ENCODE measurements around the gene PKD1.
"Not testable (repeated sequence)": the region's sequence is repeated elsewhere in the genome, so short reads cannot be mapped to it uniquely, and the experiment has no call there.

GRCh38 chr16:2126161-2126743, 9.4 kb downstream of the PKD1 start:
- TF ChIP-seq, protein P1, sequence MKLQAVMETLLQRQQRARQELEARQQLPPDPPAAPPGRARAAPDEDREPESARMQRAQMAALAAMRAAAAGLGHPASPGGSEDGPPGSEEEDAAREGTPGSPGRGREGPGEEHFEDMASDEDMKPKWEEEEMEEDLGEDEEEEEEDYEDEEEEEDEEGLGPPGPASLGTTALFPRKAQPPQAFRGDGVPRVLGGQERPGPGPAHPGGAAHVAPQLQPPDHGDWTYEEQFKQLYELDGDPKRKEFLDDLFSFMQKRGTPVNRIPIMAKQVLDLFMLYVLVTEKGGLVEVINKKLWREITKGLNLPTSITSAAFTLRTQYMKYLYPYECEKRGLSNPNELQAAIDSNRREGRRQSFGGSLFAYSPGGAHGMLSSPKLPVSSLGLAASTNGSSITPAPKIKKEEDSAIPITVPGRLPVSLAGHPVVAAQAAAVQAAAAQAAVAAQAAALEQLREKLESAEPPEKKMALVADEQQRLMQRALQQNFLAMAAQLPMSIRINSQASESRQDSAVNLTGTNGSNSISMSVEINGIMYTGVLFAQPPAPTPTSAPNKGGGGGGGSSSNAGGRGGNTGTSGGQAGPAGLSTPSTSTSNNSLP (IDR thresholded peaks at IDR 0.05; ENCODE audit: low read depth, low read length), result not testable (repeated sequence)
- TF ChIP-seq MYNN (CRISPR knock-in tag; IDR thresholded peaks at IDR 0.05; ENCODE audit: low read depth); WIZ (CRISPR knock-in tag; IDR thresholded peaks at IDR 0.05); MIER2 (CRISPR knock-in tag; IDR thresholded peaks at IDR 0.05); ZNF180 (CRISPR knock-in tag; IDR thresholded peaks at IDR 0.05; ENCODE audit: borderline replicate concordance, low read depth): not testable (repeated sequence)
- TF ChIP-seq, protein P2, sequence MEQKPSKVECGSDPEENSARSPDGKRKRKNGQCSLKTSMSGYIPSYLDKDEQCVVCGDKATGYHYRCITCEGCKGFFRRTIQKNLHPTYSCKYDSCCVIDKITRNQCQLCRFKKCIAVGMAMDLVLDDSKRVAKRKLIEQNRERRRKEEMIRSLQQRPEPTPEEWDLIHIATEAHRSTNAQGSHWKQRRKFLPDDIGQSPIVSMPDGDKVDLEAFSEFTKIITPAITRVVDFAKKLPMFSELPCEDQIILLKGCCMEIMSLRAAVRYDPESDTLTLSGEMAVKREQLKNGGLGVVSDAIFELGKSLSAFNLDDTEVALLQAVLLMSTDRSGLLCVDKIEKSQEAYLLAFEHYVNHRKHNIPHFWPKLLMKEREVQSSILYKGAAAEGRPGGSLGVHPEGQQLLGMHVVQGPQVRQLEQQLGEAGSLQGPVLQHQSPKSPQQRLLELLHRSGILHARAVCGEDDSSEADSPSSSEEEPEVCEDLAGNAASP (CRISPR knock-in tag; IDR thresholded peaks at IDR 0.05; ENCODE audit: borderline replicate concordance), result not testable (repeated sequence)
